ENCODE measurements around the gene ARHGAP21.

DNA sequence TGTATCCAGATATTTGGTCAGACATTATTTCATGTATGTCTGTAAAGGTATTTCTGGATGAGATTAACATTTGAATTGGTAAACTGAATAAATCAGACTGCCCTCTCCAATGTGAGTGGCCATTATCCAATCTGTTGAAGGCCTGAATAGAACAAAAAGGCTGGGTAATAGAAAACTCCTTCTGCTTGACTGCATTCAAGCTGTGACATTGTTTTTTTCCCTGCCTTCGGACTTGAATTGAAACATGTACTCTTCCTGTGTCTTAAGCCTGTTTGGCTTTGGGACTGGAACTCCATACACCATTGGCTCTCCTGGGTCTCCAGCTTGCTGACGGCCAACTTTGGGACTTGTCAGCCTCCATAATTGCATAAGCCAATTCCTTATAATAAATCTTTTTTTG is 36.0 kb upstream of the ARHGAP21 start:
- TF ChIP-seq, protein P1, sequence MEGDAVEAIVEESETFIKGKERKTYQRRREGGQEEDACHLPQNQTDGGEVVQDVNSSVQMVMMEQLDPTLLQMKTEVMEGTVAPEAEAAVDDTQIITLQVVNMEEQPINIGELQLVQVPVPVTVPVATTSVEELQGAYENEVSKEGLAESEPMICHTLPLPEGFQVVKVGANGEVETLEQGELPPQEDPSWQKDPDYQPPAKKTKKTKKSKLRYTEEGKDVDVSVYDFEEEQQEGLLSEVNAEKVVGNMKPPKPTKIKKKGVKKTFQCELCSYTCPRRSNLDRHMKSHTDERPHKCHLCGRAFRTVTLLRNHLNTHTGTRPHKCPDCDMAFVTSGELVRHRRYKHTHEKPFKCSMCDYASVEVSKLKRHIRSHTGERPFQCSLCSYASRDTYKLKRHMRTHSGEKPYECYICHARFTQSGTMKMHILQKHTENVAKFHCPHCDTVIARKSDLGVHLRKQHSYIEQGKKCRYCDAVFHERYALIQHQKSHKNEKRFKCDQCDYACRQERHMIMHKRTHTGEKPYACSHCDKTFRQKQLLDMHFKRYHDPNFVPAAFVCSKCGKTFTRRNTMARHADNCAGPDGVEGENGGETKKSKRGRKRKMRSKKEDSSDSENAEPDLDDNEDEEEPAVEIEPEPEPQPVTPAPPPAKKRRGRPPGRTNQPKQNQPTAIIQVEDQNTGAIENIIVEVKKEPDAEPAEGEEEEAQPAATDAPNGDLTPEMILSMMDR (IDR thresholded peaks at IDR 0.05) = no peak
- TF ChIP-seq POLR2A (IDR thresholded peaks at IDR 0.05) = no peak
